GM12878 (cell line): Measurements from ENCODE around the gene TAPBPL.

ENCODE experiments used
- CTCF ChIP-seq, 3 experiments: IDR thresholded peaks in 2 of 3; conservative IDR thresholded peaks in 1 of 3; 2 replicates each; pipeline ENCODE4 v1.5.1; 2011; ENCODE audit warnings: low read depth in 3 of 3, low read length in 3 of 3, mild to moderate bottlenecking in 3 of 3, control low read depth in 2 of 3, moderate library complexity in 2 of 3, inconsistent platforms in 1 of 3, mixed read lengths in 1 of 3; ENCODE audit not compliant: control insufficient read depth in 2 of 3, insufficient read depth in 1 of 3; ENCODE audit errors: extremely low read depth in 1 of 3
- POLR2A ChIP-seq: IDR thresholded peaks from 2 replicates; pipeline ENCODE4 v1.6.1; 2011; ENCODE audit warnings: low read depth, mild to moderate bottlenecking, low read length

GRCh38 chr12:6464531-6464930, 12.7 kb downstream of the TAPBPL start:
- TF ChIP-seq CTCF (IDR thresholded peaks at IDR 0.05 in 2 of 3, conservative IDR thresholded peaks at IDR 0.05 in 1 of 3; ENCODE audit: control insufficient read depth in 2 of 3, extremely low read depth in 1 of 3, insufficient read depth in 1 of 3, low read depth in 3 of 3, low read length in 3 of 3): no peak
- peak; percentile 44 for TF ChIP-seq POLR2A
